ENCODE results near the gene LCE1F.

DNA sequence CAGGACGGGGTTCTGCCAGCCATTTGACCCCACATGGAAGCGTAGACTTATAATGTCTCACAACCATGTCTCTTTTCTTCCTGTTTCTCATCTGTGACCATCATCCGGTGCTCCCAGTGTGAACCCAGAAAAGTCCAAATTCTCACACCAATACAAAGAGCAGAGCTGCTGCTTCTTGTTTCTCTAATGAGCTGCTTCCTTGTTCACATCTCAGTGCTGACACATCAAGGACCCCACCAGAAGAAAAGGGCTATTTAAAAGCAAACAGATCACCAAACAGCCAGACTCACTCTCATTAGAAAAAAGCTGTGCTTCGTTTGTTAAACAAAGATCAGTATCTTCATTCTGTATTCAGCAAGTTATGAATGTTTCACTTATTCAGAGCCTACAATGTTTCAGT is 20.7 kb downstream of the LCE1F start:
- TF ChIP-seq, protein P1, sequence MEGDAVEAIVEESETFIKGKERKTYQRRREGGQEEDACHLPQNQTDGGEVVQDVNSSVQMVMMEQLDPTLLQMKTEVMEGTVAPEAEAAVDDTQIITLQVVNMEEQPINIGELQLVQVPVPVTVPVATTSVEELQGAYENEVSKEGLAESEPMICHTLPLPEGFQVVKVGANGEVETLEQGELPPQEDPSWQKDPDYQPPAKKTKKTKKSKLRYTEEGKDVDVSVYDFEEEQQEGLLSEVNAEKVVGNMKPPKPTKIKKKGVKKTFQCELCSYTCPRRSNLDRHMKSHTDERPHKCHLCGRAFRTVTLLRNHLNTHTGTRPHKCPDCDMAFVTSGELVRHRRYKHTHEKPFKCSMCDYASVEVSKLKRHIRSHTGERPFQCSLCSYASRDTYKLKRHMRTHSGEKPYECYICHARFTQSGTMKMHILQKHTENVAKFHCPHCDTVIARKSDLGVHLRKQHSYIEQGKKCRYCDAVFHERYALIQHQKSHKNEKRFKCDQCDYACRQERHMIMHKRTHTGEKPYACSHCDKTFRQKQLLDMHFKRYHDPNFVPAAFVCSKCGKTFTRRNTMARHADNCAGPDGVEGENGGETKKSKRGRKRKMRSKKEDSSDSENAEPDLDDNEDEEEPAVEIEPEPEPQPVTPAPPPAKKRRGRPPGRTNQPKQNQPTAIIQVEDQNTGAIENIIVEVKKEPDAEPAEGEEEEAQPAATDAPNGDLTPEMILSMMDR (IDR thresholded peaks at IDR 0.05), result no peak
- TF ChIP-seq POLR2A (IDR thresholded peaks at IDR 0.05), result no peak
